GM23248 (cell line): ENCODE data around the gene FHOD1.

Source experiments
- EZH2 ChIP-seq: fragments of 200-600 bp; sonication (generic); IDR thresholded peaks from 2 replicates; pipeline ENCODE4 v1.6.1; 2018; ENCODE audit warnings: antibody characterized with exemption, mild to moderate bottlenecking; ENCODE audit not compliant: insufficient read depth, poor library complexity, severe bottlenecking
- EZH2phosphoT487 ChIP-seq: fragments of 200-600 bp; sonication (generic); IDR thresholded peaks from 2 replicates; pipeline ENCODE4 v1.6.1; 2018; ENCODE audit warnings: antibody characterized with exemption, moderate library complexity, mild to moderate bottlenecking, low read depth; ENCODE audit not compliant: insufficient read depth

DNA sequence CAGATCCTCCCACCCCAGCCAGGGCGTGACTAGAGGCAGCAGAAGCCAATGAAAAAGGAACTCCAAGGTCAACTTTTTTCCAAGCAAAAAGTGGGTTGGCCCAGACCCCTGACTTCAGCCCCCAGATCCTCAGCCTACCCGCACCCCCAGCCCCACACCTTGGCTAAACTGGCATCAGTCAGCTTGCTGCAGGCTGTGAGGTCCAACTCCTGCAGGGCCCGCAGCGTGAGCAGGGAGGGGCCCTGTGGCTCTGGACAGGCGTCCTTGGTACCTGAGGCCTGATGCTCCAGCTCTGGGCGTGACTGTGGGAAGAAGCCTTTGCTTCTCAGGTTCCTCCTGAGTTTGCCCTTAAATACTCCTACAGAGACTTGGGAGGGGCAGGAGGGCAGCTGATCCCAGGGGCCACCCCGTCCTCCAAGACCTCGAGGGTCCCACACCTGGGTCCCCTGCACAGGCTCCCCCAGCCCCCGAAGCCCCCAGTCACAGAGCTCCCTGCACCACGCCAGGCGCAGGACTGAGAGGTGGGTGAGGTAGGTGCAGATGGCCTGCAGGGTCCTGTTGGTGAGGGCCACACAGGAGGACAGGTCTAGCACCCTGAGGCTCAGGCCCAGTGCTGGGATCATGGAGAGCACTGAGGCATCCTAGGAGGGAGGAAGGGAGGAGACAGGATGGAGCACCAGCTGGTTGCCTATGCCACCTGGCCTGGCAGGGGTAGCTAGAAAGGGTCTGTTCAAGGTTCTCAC lies 39.0 kb downstream of the FHOD1 start:
- TF ChIP-seq EZH2, result no peak
- TF ChIP-seq EZH2phosphoT487, result no peak
